CD4-positive, alpha-beta T cell (primary cell): ENCODE results near the gene TGM4. TPM values are rescaled to one million over a fixed set of nuclear protein-coding genes. Genes with fewer than 3 reads are reported as not detected.

Experiments
- ATAC-seq: fragments of 200-7000 bp; cut with Tn5 transposase; one replicate; pipeline ENCODE4 v1.10.0; 2022; ENCODE audit warnings: mild to moderate bottlenecking; ENCODE audit not compliant: poor library complexity
- CTCF ChIA-PET: fragments of 350-600 bp; sonication (Branson Sonifier 250); formaldehyde crosslinking; loops from one replicate; lab custom pipeline; 2021; ENCODE audit warnings: antibody characterized with exemption, inconsistent platforms; lab: Charles Lee
- POLR2A ChIA-PET: fragments of 350-600 bp; sonication (Branson Sonifier 250); formaldehyde crosslinking; loops from one replicate; lab custom pipeline; 2021; ENCODE audit warnings: antibody characterized with exemption, inconsistent platforms; lab: Charles Lee
- DNase-seq, 14 experiments: peaks; one replicate each; pipeline ENCODE4 v3.0.0-alpha.2; 2013 to 2020; ENCODE audit warnings: mixed read lengths in 2 of 14
- H3K27ac ChIP-seq, 2 donors: one replicate each; pipeline versions ENCODE4 v1.5.1 to v1.7.0; 2013; ENCODE audit warnings: low read length in 2 of 2, low read depth in 1 of 2, mild to moderate bottlenecking in 1 of 2
- H3K27me3 ChIP-seq, 2 experiments: 1 replicate in 1 of 2; 2 replicates in 1 of 2; pipeline versions ENCODE4 v1.6.1 to v1.7.0; 2013; ENCODE audit warnings: low read length in 2 of 2, control low read depth in 1 of 2, mild to moderate bottlenecking in 1 of 2, moderate library complexity in 1 of 2; ENCODE audit not compliant: insufficient read depth in 2 of 2, control insufficient read depth in 1 of 2
- H3K36me3 ChIP-seq: one replicate; pipeline ENCODE4 v1.6.1; 2013; ENCODE audit warnings: low read length, control low read depth; ENCODE audit not compliant: insufficient read depth
- H3K4me1 ChIP-seq: one replicate; pipeline ENCODE4 v1.6.1; 2013; ENCODE audit warnings: low read length, control low read depth; ENCODE audit not compliant: insufficient read depth
- H3K4me3 ChIP-seq: one replicate; pipeline ENCODE4 v1.5.1; 2013; ENCODE audit warnings: mild to moderate bottlenecking, low read length, moderate library complexity
- H3K9me3 ChIP-seq, 2 experiments: 1 replicate in 1 of 2; 2 replicates in 1 of 2; pipeline versions ENCODE4 v1.6.1 to v1.7.0; 2013; ENCODE audit warnings: low read length in 2 of 2, mild to moderate bottlenecking in 2 of 2, control low read depth in 1 of 2, moderate library complexity in 1 of 2; ENCODE audit not compliant: control insufficient read depth in 1 of 2, insufficient read depth in 1 of 2
- H3K27ac Mint-ChIP-seq: one replicate; pipeline ENCODE4 v1.8.0; 2020; ENCODE audit warnings: mixed read lengths
- H3K27me3 Mint-ChIP-seq: one replicate; pipeline ENCODE4 v1.8.0; 2021; ENCODE audit warnings: mixed read lengths
- H3K36me3 Mint-ChIP-seq: one replicate; pipeline ENCODE4 v1.8.0; 2021; ENCODE audit warnings: low read depth, mixed read lengths
- H3K4me1 Mint-ChIP-seq: one replicate; pipeline ENCODE4 v1.8.0; 2021; ENCODE audit warnings: low read depth, mixed read lengths
- H3K4me3 Mint-ChIP-seq: one replicate; pipeline ENCODE4 v1.8.0; 2020; ENCODE audit warnings: mild to moderate bottlenecking, mixed read lengths
- H3K9me3 Mint-ChIP-seq: one replicate; pipeline ENCODE4 v1.8.0; 2020; ENCODE audit warnings: mixed read lengths
- CTCF ChIP-seq: fragments of 200-600 bp; IDR thresholded peaks from one replicate; pipeline ENCODE4 v1.8.0; 2022; ENCODE audit warnings: antibody characterized with exemption, mild to moderate bottlenecking
- intact Hi-C, 2 experiments: fragments of 100-400 bp; cut with DNase I in 1 of 2; cut with micrococcal nuclease in 1 of 2; formaldehyde crosslinking; loops; one replicate each; pipeline versions ENCODE4 v1.15.1 to v1.9.0; 2023 to 2025; cut with DNase I, micrococcal nuclease
- total RNA-seq, 174 experiments: library from RNA in 2 of 174; stranded (reverse) in 2 of 174; gene quantifications; one replicate each; pipeline ENCODE4 v1.2.3 and lab custom pipeline; 2021 to 2026

Gene TGM4
- total RNA-seq, 2 experiments from 2014 or later: not detected

GRCh38 chr3:44954304-44954703 lies 79.9 kb downstream of the TGM4 start:
- ChIA-PET CTCF (no interaction called here), POLR2A (no interaction called here)
- H3K4me3 ChIP-seq: no peak overlapping the region
- DNase-seq (no peak), ATAC-seq (no peak)
- TF ChIP-seq CTCF: no peak
- H3K4me1 Mint-ChIP-seq: peaks cover 27% of the 10 kb centered on the region
- H3K27me3 Mint-ChIP-seq: no peaks in the 10 kb centered on the region
- intact Hi-C loops: no loop called here
- H3K27ac Mint-ChIP-seq: no peak overlapping the region
- H3K36me3 ChIP-seq: peaks cover 35% of the 10 kb centered on the region
- no peak overlapping the region for H3K4me3 Mint-ChIP-seq
- no peaks in the 10 kb centered on the region for H3K27me3 ChIP-seq
- peaks cover 69% of the 10 kb centered on the region for H3K36me3 Mint-ChIP-seq
- H3K27ac ChIP-seq: no peak overlapping the region
- H3K9me3 ChIP-seq: no peaks in the 10 kb centered on the region
- H3K4me1 ChIP-seq: no peaks in the 10 kb centered on the region
- no peaks in the 10 kb centered on the region for H3K9me3 Mint-ChIP-seq

GRCh38 chr3:44954962-44955361 lies 80.6 kb downstream of the TGM4 start:
- CTCF ChIA-PET: no interaction called here
- no peak for ATAC-seq
- H3K27ac Mint-ChIP-seq: no peak overlapping the region

GRCh38 chr3:44955917-44956316 lies 81.5 kb downstream of the TGM4 start:
- no peak overlapping the region for H3K27ac Mint-ChIP-seq

More at GRCh38 chr3:44954962-44955361, 80.6 kb downstream of the TGM4 start:
- no peaks in the 10 kb centered on the region for H3K27me3 ChIP-seq
- Mint-ChIP-seq H3K27me3 (no peaks in the 10 kb centered on the region), H3K4me1 (peaks cover 27% of the 10 kb centered on the region), H3K36me3 (peaks cover 72% of the 10 kb centered on the region), H3K4me3 (no peak overlapping the region), H3K9me3 (no peaks in the 10 kb centered on the region)
- H3K36me3 ChIP-seq: peaks cover 36% of the 10 kb centered on the region
- no peaks in the 10 kb centered on the region for H3K4me1 ChIP-seq
- no peak overlapping the region for H3K27ac ChIP-seq
- no peak for TF ChIP-seq CTCF
- POLR2A ChIA-PET: no interaction called here
- H3K9me3 ChIP-seq: no peaks in the 10 kb centered on the region
- intact Hi-C loops: no loop called here
- H3K4me3 ChIP-seq: no peak overlapping the region
- peak in 2 of 14 experiments; percentile 45 to 52 for DNase-seq

More at GRCh38 chr3:44955917-44956316, 81.5 kb downstream of the TGM4 start:
- Mint-ChIP-seq H3K4me1 (peaks cover 33% of the 10 kb centered on the region), H3K36me3 (peaks cover 72% of the 10 kb centered on the region), H3K9me3 (no peaks in the 10 kb centered on the region), H3K27me3 (no peaks in the 10 kb centered on the region), H3K4me3 (no peak overlapping the region)
- no peak for TF ChIP-seq CTCF
- Histone ChIP-seq H3K36me3 (peaks cover 36% of the 10 kb centered on the region), H3K27me3 (no peaks in the 10 kb centered on the region), H3K4me3 (no peak overlapping the region), H3K27ac (no peak overlapping the region), H3K9me3 (no peaks in the 10 kb centered on the region), H3K4me1 (no peaks in the 10 kb centered on the region)
- POLR2A ChIA-PET: interaction anchor here (0.6 kb wide), 1 partner anchor 933 kb away, joined by 5 read pairs; no protein-coding TSS in a partner anchor
- CTCF ChIA-PET: no interaction called here
- intact Hi-C loops: no loop called here
- DNase-seq (no peak), ATAC-seq (no peak)
